ENCODE measurements around the gene IRX3.

IRX3 gene

GRCh38 chr16:54288030-54288834 is 1.6 kb upstream of the IRX3 start:
- H3K4me3 ChIP-seq (ENCODE audit: control insufficient read depth, low read depth, low read length), result no peak overlapping the region; the same call in 1 of the 2 replicates

DNA sequence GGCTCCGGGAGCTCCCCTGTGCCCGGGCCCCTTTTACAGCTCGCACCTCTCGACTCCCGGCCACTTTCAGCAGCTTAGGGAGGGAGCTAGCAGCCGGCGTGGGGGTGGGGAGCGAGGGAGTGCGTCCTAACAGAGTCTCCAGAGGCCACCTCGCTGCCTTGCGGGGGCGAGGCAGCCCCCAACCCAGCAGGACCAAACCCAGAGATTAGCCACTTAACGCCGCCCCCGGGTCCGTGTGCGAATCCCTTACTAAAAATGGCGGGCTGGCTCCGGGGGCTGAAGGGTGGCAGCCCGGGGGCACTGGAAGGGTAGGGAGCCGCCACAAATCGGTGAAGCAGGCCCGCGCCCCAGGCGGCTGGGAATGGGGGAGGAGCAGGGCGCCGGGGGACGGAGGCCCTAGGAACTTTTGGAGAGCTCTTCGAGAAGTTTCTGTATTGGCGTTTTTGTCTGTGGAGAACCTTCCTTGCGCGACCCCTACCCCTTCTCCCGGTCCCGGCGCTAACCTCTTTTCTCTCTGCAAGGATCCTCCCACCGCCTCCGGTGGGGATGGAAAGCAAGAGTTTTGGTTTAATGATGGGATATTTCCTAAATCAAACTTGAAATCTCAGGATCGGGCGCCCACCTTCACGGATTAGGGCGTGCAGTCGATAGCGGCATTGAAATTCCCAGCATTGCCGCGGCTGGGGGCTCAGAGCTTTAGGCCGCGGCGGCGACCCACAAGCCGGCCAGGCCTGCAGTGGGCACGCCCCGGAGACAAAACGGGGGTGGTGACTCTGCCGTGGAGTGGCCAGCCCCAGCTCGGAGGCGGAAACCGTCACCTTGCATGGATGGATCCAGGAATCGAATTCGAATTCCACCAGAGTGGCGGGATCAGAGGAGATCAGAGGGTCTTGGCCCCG is 793 bp upstream of the IRX3 start:
- peak overlapping the region; percentile 92 for H3K4me3 ChIP-seq (ENCODE audit: control insufficient read depth, low read depth, low read length)
- TF ChIP-seq, protein P1, sequence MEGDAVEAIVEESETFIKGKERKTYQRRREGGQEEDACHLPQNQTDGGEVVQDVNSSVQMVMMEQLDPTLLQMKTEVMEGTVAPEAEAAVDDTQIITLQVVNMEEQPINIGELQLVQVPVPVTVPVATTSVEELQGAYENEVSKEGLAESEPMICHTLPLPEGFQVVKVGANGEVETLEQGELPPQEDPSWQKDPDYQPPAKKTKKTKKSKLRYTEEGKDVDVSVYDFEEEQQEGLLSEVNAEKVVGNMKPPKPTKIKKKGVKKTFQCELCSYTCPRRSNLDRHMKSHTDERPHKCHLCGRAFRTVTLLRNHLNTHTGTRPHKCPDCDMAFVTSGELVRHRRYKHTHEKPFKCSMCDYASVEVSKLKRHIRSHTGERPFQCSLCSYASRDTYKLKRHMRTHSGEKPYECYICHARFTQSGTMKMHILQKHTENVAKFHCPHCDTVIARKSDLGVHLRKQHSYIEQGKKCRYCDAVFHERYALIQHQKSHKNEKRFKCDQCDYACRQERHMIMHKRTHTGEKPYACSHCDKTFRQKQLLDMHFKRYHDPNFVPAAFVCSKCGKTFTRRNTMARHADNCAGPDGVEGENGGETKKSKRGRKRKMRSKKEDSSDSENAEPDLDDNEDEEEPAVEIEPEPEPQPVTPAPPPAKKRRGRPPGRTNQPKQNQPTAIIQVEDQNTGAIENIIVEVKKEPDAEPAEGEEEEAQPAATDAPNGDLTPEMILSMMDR (IDR thresholded peaks at IDR 0.05; ENCODE audit: control insufficient read depth, insufficient read depth, low read depth, low read length, missing control alignments), result no peak
- no peak for DNase-seq (ENCODE audit: low read depth)

More at GRCh38 chr16:54288030-54288834, 1.6 kb upstream of the IRX3 start:
- no peak for DNase-seq (ENCODE audit: low read depth)
- TF ChIP-seq, protein P1 (IDR thresholded peaks at IDR 0.05; ENCODE audit: control insufficient read depth, insufficient read depth, low read depth, low read length, missing control alignments), result no peak

DNA sequence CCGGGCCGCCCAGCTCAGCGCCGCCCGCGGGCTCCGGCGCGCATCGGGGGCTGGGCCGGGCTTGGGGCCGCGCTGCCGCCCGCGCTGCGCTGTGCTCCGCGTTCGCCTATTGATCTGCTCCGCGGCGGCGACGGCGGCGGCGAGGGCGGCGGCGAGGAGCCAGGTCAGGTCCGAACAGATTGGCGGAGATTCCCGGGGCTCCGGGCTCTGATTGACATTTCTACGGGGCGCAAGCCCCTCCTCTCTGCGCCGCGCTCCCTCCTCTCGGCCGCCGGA is 559 bp downstream of the IRX3 start:
- DNase-seq (ENCODE audit: low read depth), result no peak
- TF ChIP-seq, protein P1 (IDR thresholded peaks at IDR 0.05; ENCODE audit: control insufficient read depth, insufficient read depth, low read depth, low read length, missing control alignments), result no peak
- peak overlapping the region; percentile 92 for H3K4me3 ChIP-seq (ENCODE audit: control insufficient read depth, low read depth, low read length)

DNA sequence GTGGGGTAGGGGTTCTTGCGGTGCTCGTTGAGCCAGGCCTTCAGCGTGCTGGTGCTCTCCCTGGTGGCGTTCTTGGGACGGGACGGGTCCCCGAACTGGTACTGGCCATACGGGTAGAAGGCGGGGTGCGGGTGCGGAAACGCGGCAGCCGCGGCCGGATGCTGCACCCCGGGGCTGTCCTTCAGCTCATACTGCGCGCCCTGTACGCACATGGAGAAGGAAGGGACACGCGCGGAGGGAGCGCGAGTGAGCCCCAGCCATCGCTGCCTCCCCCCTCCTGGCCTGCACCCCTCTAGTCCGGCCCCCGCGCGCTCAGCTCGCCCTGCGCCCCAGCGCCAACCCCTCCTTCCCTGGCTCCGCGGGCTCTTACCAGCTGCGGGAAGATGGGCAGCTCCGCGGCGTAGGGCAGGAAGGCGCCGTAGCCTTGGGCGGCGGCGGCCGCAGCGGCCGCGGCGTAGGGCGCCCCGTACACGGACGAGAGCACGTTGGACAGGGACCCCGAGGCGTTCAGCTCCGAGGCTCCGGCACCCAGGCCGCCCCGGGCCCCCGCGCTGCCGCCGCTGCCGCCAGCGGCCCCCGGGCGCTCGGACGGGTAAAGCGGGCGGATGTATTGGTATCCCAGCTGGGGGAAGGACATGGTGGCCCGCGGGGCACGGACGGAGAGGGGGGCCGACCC is 1.0 kb downstream of the IRX3 start:
- no peak for DNase-seq (ENCODE audit: low read depth)
- H3K4me3 ChIP-seq (ENCODE audit: control insufficient read depth, low read depth, low read length), result peak overlapping the region; percentile 92
- TF ChIP-seq, protein P1 (IDR thresholded peaks at IDR 0.05; ENCODE audit: control insufficient read depth, insufficient read depth, low read depth, low read length, missing control alignments), result peak; percentile 26

GRCh38 chr16:54284931-54285413 is 1.6 kb downstream of the IRX3 start:
- no peak for DNase-seq (ENCODE audit: low read depth)
- H3K4me3 ChIP-seq (ENCODE audit: control insufficient read depth, low read depth, low read length), result peak overlapping the region; percentile 92
- TF ChIP-seq, protein P1 (IDR thresholded peaks at IDR 0.05; ENCODE audit: control insufficient read depth, insufficient read depth, low read depth, low read length, missing control alignments), result no peak

- no peak for DNase-seq (ENCODE audit: low read depth)
- TF ChIP-seq, protein P1 (IDR thresholded peaks at IDR 0.05; ENCODE audit: control insufficient read depth, insufficient read depth, low read depth, low read length, missing control alignments), result no peak
- peak overlapping the region; percentile 92 for H3K4me3 ChIP-seq (ENCODE audit: control insufficient read depth, low read depth, low read length)
These were observed 2.2 kb downstream of the IRX3 start for GRCh38 chr16:54284319-54284930.
